IMR-90 (cell line): ENCODE measurements around the gene CAMTA1.

ENCODE experiments used
- BHLHE40 ChIP-seq: fragments of 150-350 bp; IDR thresholded peaks from 2 replicates; pipeline ENCODE4 v1.6.1; 2016; ENCODE audit warnings: mild to moderate bottlenecking, low read depth, low read length
- CTCF ChIP-seq: conservative IDR thresholded peaks from 2 replicates; pipeline ENCODE4 v1.5.1; 2012; ENCODE audit warnings: mild to moderate bottlenecking, low read depth, low read length, improper control_type of control experiment
- ELK1 ChIP-seq: fragments of 150-350 bp; IDR thresholded peaks from 2 replicates; pipeline ENCODE4 v1.6.1; 2016; ENCODE audit warnings: low read depth, mild to moderate bottlenecking, low read length, moderate library complexity, borderline replicate concordance
- FOS ChIP-seq: fragments of 150-350 bp; IDR thresholded peaks from 2 replicates; pipeline ENCODE4 v1.6.1; 2016; ENCODE audit warnings: low read depth, low read length
- MAZ ChIP-seq: IDR thresholded peaks from 2 replicates; pipeline ENCODE4 v1.6.1; 2012; ENCODE audit warnings: low read depth, mild to moderate bottlenecking, low read length, improper control_type of control experiment, moderate library complexity, borderline replicate concordance
- MXI1 ChIP-seq: IDR thresholded peaks from 2 replicates; pipeline ENCODE4 v1.6.1; 2012; ENCODE audit warnings: low read depth, mild to moderate bottlenecking, low read length, moderate library complexity, borderline replicate concordance
- NFE2L2 ChIP-seq: fragments of 150-350 bp; IDR thresholded peaks from 2 replicates; pipeline ENCODE4 v1.6.1; 2016; ENCODE audit warnings: low read depth, mild to moderate bottlenecking, low read length
- POLR2A ChIP-seq: IDR thresholded peaks from 2 replicates; pipeline ENCODE4 v1.6.1; 2012; ENCODE audit warnings: mild to moderate bottlenecking, low read depth, low read length
- RAD21 ChIP-seq: IDR thresholded peaks from 2 replicates; pipeline ENCODE4 v1.6.1; 2012; ENCODE audit warnings: low read length, improper control_type of control experiment
- RCOR1 ChIP-seq: IDR thresholded peaks from 2 replicates; pipeline ENCODE4 v1.6.1; 2012; ENCODE audit warnings: mild to moderate bottlenecking, low read length, improper control_type of control experiment; ENCODE audit not compliant: insufficient replicate concordance

- TF ChIP-seq BHLHE40 = no peak
- TF ChIP-seq POLR2A = no peak
- TF ChIP-seq CTCF = no peak
- no peak for TF ChIP-seq RCOR1
- no peak for TF ChIP-seq FOS
- TF ChIP-seq MAZ = no peak
- no peak for TF ChIP-seq ELK1
- TF ChIP-seq RAD21 = no peak
- no peak for TF ChIP-seq MXI1
- no peak for TF ChIP-seq NFE2L2
These were observed 580.5 kb downstream of the CAMTA1 start for GRCh38 chr1:7365706-7366105.
